Activated CD4-positive, alpha-beta T cell treated with anti-CD3 and anti-CD28 coated beads, Interleukin-2, amount 10 ng/mL, durations not matched to agents 24 days and 14 days (primary cell): ENCODE data around the gene CSK. TPM values are rescaled to one million over a fixed set of nuclear protein-coding genes. Genes with fewer than 3 reads are reported as not detected.

Experiments
- DNase-seq: peaks from one replicate; pipeline ENCODE4 v3.0.0; 2022
- H3K27ac Mint-ChIP-seq: one replicate; pipeline ENCODE4 v1.8.0; 2022; ENCODE audit warnings: mild to moderate bottlenecking, mixed read lengths
- H3K27me3 Mint-ChIP-seq: one replicate; pipeline ENCODE4 v1.8.0; 2022; ENCODE audit warnings: mixed read lengths
- H3K36me3 Mint-ChIP-seq: one replicate; pipeline ENCODE4 v1.8.0; 2022; ENCODE audit warnings: low read depth, mild to moderate bottlenecking, mixed read lengths
- H3K4me1 Mint-ChIP-seq: one replicate; pipeline ENCODE4 v1.8.0; 2021; ENCODE audit warnings: mixed read lengths
- H3K4me3 Mint-ChIP-seq: one replicate; pipeline ENCODE4 v1.8.0; 2022; ENCODE audit warnings: mild to moderate bottlenecking, moderate library complexity, mixed read lengths
- H3K9me3 Mint-ChIP-seq: one replicate; pipeline ENCODE4 v1.8.0; 2021; ENCODE audit warnings: mixed read lengths
- intact Hi-C: fragments of 100-400 bp; cut with micrococcal nuclease; formaldehyde crosslinking; loops from one replicate; pipeline ENCODE4 v1.15.1; 2023
- total RNA-seq: library from RNA; stranded (reverse); gene quantifications from 2 replicates; pipeline ENCODE4 v1.2.3, GENCODE V29; 2022

CSK gene
- total RNA-seq, 1 donor from 2014 or later: 340 TPM

DNA sequence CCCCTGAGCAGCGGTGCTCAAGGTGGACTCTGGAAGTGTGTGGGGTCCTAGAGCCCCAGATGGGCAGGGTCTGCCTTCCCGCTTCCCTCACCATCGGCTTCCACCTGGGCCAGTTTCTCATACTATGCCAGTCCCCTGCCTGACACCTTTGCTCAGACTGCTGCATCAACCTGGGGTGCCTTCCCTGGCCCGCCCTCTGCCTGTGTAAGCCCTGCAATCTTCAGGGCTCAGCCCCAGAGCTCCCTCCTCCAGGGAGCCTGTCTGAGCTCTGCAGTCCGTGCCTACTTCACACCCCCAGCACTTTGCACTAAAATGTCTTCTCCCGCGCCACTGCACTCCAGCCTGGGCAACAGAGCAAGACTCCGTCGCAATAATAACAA lies 13.1 kb downstream of the CSK start:
- Mint-ChIP-seq H3K27ac (peak overlapping the region; percentile 76), H3K4me1 (peaks cover 68% of the 10 kb centered on the region), H3K4me3 (peak overlapping the region; percentile 57), H3K36me3 (peaks cover 39% of the 10 kb centered on the region), H3K27me3 (no peaks in the 10 kb centered on the region), H3K9me3 (no peaks in the 10 kb centered on the region)
- intact Hi-C loops: no loop called here
- DNase-seq: no peak

DNA sequence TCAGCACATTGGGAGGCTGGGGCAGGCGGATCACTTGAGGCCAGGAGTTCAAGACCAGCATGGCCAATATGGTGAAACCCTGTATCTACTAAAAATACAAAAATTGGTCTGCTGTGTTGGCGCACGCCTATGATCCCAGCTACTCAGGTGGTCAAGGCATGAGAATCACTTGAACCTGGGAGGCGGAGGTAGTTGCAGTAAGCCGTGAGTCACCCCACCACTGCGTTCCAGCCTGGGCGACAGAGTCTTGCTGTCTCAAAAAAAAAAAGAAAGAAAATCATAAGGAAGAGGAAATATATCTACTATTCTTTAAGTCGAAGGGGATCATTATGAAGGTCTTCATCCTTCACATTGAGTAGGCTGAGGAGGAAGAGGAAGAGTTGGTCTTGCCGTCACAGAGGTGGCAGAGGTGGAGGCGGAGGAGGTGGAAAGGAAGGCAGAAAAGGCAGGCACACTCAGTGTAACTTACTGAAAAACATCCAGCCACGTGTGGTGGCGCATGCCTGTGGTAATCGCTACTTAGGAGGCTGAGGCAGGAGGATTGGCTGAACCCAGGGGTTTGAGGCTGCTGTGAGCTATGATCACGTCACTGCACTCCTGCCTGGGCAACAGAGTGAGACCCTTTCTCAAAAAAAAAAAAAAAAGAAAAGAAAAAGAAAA lies 14.2 kb downstream of the CSK start:
- H3K36me3 Mint-ChIP-seq: peaks cover 41% of the 10 kb centered on the region
- intact Hi-C loops: loop anchor here (1.0 kb wide), 1 partner anchor 8 kb away; no protein-coding TSS in a partner anchor
- no peaks in the 10 kb centered on the region for H3K27me3 Mint-ChIP-seq
- peak overlapping the region; percentile 93 for H3K27ac Mint-ChIP-seq
- no peaks in the 10 kb centered on the region for H3K9me3 Mint-ChIP-seq
- H3K4me3 Mint-ChIP-seq: peak overlapping the region; percentile 63
- peak; percentile 78 for DNase-seq
- peaks cover 63% of the 10 kb centered on the region for H3K4me1 Mint-ChIP-seq

DNA sequence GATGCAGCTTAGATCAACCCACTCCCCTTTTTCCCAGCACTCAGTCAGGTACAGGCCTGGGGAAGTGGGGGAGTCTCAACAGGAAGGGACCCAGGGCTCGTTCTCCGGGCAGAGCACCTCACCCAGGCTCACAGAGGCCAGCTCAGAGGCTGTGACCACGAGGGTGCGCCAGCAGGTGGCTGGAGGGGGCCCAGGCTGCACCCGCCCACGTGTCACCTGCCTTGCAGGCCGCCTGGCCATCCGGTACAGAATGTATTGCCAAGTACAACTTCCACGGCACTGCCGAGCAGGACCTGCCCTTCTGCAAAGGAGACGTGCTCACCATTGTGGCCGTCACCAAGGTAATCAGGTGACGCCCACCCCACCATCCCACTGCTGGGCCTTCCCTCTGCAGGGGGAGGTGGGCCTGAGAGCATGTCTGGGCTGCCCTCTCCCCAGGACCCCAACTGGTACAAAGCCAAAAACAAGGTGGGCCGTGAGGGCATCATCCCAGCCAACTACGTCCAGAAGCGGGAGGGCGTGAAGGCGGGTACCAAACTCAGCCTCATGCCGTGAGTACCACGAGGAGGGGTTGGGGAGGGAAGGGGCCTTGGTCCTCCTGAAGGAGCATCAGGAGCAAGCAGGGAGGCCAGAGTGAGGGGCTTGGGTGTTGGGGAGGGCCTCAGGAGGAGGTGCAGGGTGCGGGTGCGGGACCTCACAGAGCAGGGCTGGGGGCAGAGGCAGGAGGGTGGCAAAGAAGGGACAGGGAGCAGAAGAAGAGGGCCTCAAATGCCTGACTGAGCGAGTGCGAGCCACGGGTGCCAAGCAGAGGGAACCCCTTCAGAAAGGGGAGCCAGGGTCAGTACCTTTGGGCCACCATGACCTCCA lies 16.7 kb downstream of the CSK start:
- Mint-ChIP-seq H3K9me3 (no peaks in the 10 kb centered on the region), H3K27ac (peak overlapping the region; percentile 89), H3K27me3 (no peaks in the 10 kb centered on the region), H3K4me3 (no peak overlapping the region), H3K4me1 (peaks cover 44% of the 10 kb centered on the region), H3K36me3 (peaks cover 47% of the 10 kb centered on the region)
- intact Hi-C loops: no loop called here
- DNase-seq: no peak

DNA sequence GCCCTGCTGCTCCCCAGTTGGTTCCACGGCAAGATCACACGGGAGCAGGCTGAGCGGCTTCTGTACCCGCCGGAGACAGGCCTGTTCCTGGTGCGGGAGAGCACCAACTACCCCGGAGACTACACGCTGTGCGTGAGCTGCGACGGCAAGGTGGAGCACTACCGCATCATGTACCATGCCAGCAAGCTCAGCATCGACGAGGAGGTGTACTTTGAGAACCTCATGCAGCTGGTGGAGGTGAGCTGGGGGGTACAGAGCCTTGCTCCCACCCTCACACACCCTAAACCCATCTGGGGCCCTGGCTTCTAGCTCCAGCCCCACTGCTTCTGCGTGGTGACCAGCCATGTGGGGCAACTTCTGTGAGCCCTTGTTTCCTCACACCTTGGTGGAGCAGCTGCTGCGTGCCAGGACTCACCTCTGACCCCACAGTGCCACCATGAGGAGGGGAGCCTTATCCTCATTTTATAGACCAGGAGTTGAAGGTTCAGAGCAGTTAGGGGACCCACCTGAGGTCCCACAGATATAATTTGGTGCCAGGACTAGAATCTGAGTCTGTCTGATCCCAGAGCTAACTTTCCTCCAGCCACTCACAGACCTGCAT lies 17.5 kb downstream of the CSK start:
- intact Hi-C loops: no loop called here
- Mint-ChIP-seq H3K27ac (peak overlapping the region; percentile 89), H3K36me3 (peaks cover 55% of the 10 kb centered on the region), H3K27me3 (no peaks in the 10 kb centered on the region), H3K4me1 (peaks cover 43% of the 10 kb centered on the region), H3K9me3 (no peaks in the 10 kb centered on the region), H3K4me3 (peak overlapping the region; percentile 21)
- peak; percentile 73 for DNase-seq

DNA sequence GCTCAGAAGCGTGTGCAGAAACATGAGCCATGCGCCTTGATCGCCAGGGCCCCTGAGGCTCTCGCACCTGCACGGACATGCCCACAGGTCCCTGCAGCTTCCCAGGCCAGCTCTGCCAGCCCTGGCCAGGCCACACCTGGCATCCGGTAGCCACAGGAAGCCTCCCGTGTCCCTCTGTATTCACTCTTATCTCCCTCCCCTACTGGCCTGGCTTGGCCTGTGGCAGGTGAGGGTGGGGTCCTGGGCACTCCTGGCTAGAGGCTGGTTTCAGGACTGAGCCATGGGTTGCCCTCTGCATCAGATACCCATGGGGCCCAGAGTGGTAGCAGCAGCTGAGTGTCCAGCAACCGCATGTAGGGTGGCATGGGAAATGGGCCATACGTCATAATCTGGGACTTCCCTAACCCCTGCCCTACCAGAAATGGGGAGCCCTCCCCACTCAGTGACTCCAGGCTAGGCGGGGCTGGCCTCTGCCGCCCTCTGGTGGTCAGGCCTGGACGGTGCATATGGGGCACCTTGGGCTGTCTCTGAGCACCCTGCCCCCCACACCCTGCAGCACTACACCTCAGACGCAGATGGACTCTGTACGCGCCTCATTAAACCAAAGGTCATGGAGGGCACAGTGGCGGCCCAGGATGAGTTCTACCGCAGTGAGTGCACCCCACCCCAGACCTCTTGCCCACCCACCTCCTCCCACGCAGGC lies 18.1 kb downstream of the CSK start:
- peak; percentile 96 for DNase-seq
- H3K4me1 Mint-ChIP-seq: peaks cover 37% of the 10 kb centered on the region
- H3K9me3 Mint-ChIP-seq: no peaks in the 10 kb centered on the region
- H3K27ac Mint-ChIP-seq: peak overlapping the region; percentile 89
- peak overlapping the region; percentile 58 for H3K4me3 Mint-ChIP-seq
- peaks cover 59% of the 10 kb centered on the region for H3K36me3 Mint-ChIP-seq
- no peaks in the 10 kb centered on the region for H3K27me3 Mint-ChIP-seq
- intact Hi-C loops: loop anchor here (1.0 kb wide), 3 partner anchors 12 to 29 kb away; no protein-coding TSS in a partner anchor

DNA sequence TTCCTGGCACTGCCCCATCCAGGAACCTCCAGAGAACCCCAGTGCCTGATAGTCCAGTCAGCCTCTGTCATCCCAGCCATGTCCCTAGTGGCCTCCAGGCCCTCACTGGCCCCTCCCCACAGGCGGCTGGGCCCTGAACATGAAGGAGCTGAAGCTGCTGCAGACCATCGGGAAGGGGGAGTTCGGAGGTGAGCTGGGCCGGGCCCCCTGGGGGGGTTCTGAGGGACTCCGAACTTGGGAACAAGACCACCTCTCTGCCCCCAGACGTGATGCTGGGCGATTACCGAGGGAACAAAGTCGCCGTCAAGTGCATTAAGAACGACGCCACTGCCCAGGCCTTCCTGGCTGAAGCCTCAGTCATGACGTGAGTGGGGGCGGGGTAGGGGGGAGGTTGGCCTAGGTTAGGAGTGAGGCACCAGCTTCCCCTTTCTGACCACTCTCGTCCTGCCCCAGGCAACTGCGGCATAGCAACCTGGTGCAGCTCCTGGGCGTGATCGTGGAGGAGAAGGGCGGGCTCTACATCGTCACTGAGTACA lies 18.7 kb downstream of the CSK start:
- intact Hi-C loops: loop anchor here (1.0 kb wide), 3 partner anchors 12 to 29 kb away; no protein-coding TSS in a partner anchor
- no peak overlapping the region for H3K27ac Mint-ChIP-seq
- peaks cover 57% of the 10 kb centered on the region for H3K36me3 Mint-ChIP-seq
- no peak for DNase-seq
- peaks cover 31% of the 10 kb centered on the region for H3K4me1 Mint-ChIP-seq
- H3K4me3 Mint-ChIP-seq: no peak overlapping the region
- no peaks in the 10 kb centered on the region for H3K27me3 Mint-ChIP-seq
- H3K9me3 Mint-ChIP-seq: no peaks in the 10 kb centered on the region

DNA sequence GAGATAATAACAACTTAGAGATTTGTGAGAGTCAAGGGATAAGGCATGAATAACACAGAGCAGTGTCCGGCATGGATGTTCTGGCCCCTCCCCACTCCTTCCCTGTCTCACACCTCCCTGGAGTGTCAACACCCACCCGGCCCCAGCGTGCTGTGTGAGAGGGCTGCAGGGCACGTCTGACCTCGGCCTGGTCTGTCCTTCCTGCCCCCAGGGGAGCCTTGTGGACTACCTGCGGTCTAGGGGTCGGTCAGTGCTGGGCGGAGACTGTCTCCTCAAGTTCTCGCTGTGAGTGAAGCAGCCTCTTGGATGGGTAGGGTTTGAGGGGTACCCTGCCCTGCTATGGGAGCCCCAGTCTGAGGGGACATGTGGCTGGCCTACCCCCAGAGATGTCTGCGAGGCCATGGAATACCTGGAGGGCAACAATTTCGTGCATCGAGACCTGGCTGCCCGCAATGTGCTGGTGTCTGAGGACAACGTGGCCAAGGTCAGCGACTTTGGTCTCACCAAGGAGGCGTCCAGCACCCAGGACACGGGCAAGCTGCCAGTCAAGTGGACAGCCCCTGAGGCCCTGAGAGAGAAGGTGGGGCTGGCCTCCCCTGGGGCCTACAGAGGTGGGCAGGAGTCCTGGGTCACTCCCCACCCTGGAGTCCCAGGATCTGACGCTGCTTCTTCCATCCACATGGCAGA lies 19.6 kb downstream of the CSK start:
- Mint-ChIP-seq H3K27me3 (no peaks in the 10 kb centered on the region), H3K9me3 (no peaks in the 10 kb centered on the region), H3K27ac (no peak overlapping the region), H3K4me3 (no peak overlapping the region), H3K36me3 (peaks cover 54% of the 10 kb centered on the region), H3K4me1 (peaks cover 27% of the 10 kb centered on the region)
- intact Hi-C loops: no loop called here
- no peak for DNase-seq

DNA sequence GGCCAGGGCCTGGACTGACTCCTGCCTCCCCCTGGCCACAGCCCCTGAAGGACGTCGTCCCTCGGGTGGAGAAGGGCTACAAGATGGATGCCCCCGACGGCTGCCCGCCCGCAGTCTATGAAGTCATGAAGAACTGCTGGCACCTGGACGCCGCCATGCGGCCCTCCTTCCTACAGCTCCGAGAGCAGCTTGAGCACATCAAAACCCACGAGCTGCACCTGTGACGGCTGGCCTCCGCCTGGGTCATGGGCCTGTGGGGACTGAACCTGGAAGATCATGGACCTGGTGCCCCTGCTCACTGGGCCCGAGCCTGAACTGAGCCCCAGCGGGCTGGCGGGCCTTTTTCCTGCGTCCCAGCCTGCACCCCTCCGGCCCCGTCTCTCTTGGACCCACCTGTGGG lies 20.4 kb downstream of the CSK start:
- intact Hi-C loops: no loop called here
- Mint-ChIP-seq H3K27ac (no peak overlapping the region), H3K9me3 (no peaks in the 10 kb centered on the region), H3K4me3 (no peak overlapping the region), H3K36me3 (peaks cover 54% of the 10 kb centered on the region), H3K4me1 (peaks cover 29% of the 10 kb centered on the region), H3K27me3 (no peaks in the 10 kb centered on the region)
- DNase-seq: no peak

DNA sequence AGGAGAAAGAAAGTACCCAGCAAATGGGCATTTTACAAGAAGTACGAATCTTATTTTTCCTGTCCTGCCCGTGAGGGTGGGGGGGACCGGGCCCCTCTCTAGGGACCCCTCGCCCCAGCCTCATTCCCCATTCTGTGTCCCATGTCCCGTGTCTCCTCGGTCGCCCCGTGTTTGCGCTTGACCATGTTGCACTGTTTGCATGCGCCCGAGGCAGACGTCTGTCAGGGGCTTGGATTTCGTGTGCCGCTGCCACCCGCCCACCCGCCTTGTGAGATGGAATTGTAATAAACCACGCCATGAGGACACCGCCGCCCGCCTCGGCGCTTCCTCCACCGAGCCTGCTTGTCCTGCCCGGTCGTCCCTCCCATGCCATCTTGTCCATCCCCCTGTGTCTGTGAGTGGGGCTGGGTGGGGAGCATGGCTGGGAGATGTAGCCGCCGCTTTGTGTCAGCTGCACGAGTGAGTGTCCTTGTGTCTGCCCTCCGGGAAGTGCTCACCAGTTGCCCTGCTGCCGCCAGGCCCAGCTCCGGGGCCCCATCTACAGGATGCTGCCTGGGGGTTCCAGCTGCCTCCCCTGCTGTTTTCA lies 21.1 kb downstream of the CSK start:
- Mint-ChIP-seq H3K36me3 (peaks cover 52% of the 10 kb centered on the region), H3K4me1 (peaks cover 25% of the 10 kb centered on the region), H3K4me3 (no peak overlapping the region), H3K27ac (no peak overlapping the region), H3K27me3 (no peaks in the 10 kb centered on the region), H3K9me3 (no peaks in the 10 kb centered on the region)
- intact Hi-C loops: no loop called here
- DNase-seq: no peak

DNA sequence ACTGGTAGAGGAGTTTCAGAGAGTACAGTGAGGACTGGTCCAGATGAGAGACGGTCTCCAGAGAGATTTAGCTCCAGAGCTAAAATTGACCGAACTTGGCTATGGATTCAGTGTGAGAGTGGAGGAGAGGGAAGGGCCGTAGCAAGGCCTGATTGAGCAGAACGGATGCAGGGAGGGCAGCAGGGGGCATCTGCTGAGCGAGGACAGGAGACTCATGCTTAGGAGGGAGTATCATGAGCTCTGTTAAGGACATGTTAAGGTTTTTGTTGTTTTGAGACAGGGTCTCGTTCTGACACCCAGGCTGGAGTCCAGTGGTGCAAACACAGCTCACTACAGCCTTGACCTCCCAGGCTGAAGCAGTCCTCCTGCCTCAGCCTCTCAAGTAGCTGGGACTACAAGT lies 23.1 kb downstream of the CSK start:
- peaks cover 13% of the 10 kb centered on the region for H3K4me1 Mint-ChIP-seq
- no peaks in the 10 kb centered on the region for H3K9me3 Mint-ChIP-seq
- intact Hi-C loops: no loop called here
- DNase-seq: no peak
- H3K4me3 Mint-ChIP-seq: no peak overlapping the region
- peak overlapping the region; percentile 56 for H3K27ac Mint-ChIP-seq
- no peaks in the 10 kb centered on the region for H3K27me3 Mint-ChIP-seq
- H3K36me3 Mint-ChIP-seq: peaks cover 40% of the 10 kb centered on the region

DNA sequence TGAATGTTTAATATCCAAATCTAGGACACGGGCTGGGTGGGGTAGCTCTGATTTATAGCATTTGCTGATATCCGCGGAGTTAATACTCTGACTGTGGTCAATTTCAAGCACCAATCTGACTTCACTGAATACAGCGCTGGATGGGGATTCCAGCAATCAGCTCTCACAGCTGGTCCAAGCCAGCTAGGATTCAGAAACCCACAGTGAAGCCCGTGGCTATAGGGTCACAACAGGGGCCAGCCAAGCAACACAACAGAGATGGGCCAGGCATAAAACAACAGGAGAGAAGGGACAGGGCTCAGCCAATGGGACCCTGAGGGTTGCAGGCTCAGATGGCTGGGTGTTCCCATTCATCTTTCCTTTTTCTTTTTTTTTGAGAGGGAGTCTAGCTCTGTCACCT lies 25.4 kb downstream of the CSK start:
- Mint-ChIP-seq H3K4me1 (peaks cover 10% of the 10 kb centered on the region), H3K27me3 (no peaks in the 10 kb centered on the region), H3K36me3 (peaks cover 24% of the 10 kb centered on the region), H3K9me3 (no peaks in the 10 kb centered on the region), H3K4me3 (no peak overlapping the region), H3K27ac (no peak overlapping the region)
- intact Hi-C loops: no loop called here
- no peak for DNase-seq

DNA sequence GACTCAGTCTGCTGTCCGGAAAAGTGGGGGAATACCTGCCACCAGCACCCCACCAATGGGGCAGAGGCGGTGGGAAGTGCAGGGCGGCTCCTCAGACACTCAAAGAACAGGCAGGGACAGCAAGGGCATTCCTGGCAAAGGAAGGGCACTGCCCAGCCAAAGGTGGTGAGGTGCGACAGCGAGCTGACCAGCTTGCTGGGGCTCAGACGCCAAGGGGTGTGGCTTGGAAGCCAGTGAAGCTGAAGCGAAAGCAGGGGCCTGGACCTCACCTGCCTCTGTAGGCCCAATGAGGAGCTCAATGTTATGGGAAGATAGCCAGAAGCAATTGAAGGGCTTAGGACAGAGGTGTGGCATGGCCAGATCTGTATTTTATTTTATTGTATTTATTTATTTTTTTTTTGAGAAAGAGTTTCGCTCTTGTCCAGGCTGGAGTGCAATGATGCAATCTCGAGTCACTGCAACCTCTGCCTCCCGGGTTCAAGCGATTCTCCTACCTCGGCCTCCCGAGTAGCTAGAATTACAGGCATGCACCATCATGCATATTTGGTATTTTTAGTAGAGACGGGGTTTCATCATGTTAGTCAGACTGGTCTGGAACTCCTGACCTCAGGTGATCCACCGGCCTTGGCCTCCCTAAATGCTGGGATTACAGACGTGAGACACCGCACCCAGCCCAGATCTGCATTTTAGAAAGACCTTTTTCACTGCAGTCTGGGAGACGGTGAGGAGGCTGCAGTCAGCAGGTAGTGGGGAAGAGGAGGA lies 26.4 kb downstream of the CSK start:
- Mint-ChIP-seq H3K27me3 (peaks cover 2% of the 10 kb centered on the region), H3K4me1 (peaks cover 10% of the 10 kb centered on the region), H3K27ac (no peak overlapping the region), H3K4me3 (no peak overlapping the region), H3K9me3 (no peaks in the 10 kb centered on the region), H3K36me3 (peaks cover 17% of the 10 kb centered on the region)
- intact Hi-C loops: no loop called here
- no peak for DNase-seq
